BE2C (cell line): Measurements from ENCODE around the gene RUSF1.

Experiments used
- DNase-seq: peaks from one replicate; pipeline ENCODE4 v3.0.0-alpha.2; 2020
- H3K27me3 ChIP-seq: fragments of 250-450 bp; sonication (Bioruptor Pico); 2 replicates; pipeline ENCODE4 v1.5.1; 2020; ENCODE audit warnings: mild to moderate bottlenecking
- H3K36me3 ChIP-seq: fragments of 250-450 bp; sonication (Bioruptor Pico); 2 replicates; pipeline ENCODE4 v1.5.1; 2020; ENCODE audit warnings: mild to moderate bottlenecking
- H3K4me1 ChIP-seq: fragments of 250-450 bp; sonication (Bioruptor Pico); 2 replicates; pipeline ENCODE4 v1.5.1; 2020
- H3K4me3 ChIP-seq: 2 replicates; pipeline ENCODE4 v1.5.1; 2011; ENCODE audit warnings: low read depth, low read length
- H3K9me3 ChIP-seq: fragments of 250-450 bp; sonication (Bioruptor Pico); 2 replicates; pipeline ENCODE4 v1.5.1; 2020
- CTCF ChIP-seq: IDR thresholded peaks from 2 replicates; pipeline ENCODE4 v1.5.1; 2012; ENCODE audit warnings: mild to moderate bottlenecking, low read depth, low read length

RUSF1 gene

GRCh38 chr16:31499928-31500327, 8.3 kb downstream of the RUSF1 start:
- no peak for DNase-seq
- H3K4me1 ChIP-seq, result no peaks in the 10 kb centered on the region
- H3K4me3 ChIP-seq, result no peak overlapping the region
- no peak for TF ChIP-seq CTCF
- no peaks in the 10 kb centered on the region for H3K36me3 ChIP-seq
- no peaks in the 10 kb centered on the region for H3K9me3 ChIP-seq
- H3K27me3 ChIP-seq, result no peaks in the 10 kb centered on the region

GRCh38 chr16:31498493-31498892, 9.7 kb downstream of the RUSF1 start:
- Histone ChIP-seq H3K27me3 (no peaks in the 10 kb centered on the region), H3K4me1 (no peaks in the 10 kb centered on the region), H3K36me3 (no peaks in the 10 kb centered on the region), H3K9me3 (no peaks in the 10 kb centered on the region), H3K4me3 (no peak overlapping the region)
- no peak for TF ChIP-seq CTCF
- DNase-seq, result no peak

GRCh38 chr16:31496670-31497069, 11.5 kb downstream of the RUSF1 start:
- DNase-seq, result no peak
- Histone ChIP-seq H3K4me3 (no peak overlapping the region), H3K36me3 (no peaks in the 10 kb centered on the region), H3K27me3 (no peaks in the 10 kb centered on the region), H3K9me3 (no peaks in the 10 kb centered on the region), H3K4me1 (no peaks in the 10 kb centered on the region)
- TF ChIP-seq CTCF, result no peak

GRCh38 chr16:31493506-31494125, 14.6 kb downstream of the RUSF1 start:
- DNase-seq, result no peak
- no peak overlapping the region for H3K4me3 ChIP-seq
- H3K9me3 ChIP-seq, result no peaks in the 10 kb centered on the region
- H3K36me3 ChIP-seq, result no peaks in the 10 kb centered on the region
- H3K4me1 ChIP-seq, result no peaks in the 10 kb centered on the region
- no peak for TF ChIP-seq CTCF
- peaks cover under 1% of the 10 kb centered on the region; the same call in 1 of the 2 replicates for H3K27me3 ChIP-seq

GRCh38 chr16:31491778-31492418, 16.3 kb downstream of the RUSF1 start:
- no peak for TF ChIP-seq CTCF
- H3K36me3 ChIP-seq, result no peaks in the 10 kb centered on the region
- H3K9me3 ChIP-seq, result no peaks in the 10 kb centered on the region
- DNase-seq, result no peak
- peaks cover 14% of the 10 kb centered on the region for H3K27me3 ChIP-seq
- H3K4me3 ChIP-seq, result no peak overlapping the region
- no peaks in the 10 kb centered on the region for H3K4me1 ChIP-seq
